ENCODE results near the gene HCN2.

Gene HCN2

DNA sequence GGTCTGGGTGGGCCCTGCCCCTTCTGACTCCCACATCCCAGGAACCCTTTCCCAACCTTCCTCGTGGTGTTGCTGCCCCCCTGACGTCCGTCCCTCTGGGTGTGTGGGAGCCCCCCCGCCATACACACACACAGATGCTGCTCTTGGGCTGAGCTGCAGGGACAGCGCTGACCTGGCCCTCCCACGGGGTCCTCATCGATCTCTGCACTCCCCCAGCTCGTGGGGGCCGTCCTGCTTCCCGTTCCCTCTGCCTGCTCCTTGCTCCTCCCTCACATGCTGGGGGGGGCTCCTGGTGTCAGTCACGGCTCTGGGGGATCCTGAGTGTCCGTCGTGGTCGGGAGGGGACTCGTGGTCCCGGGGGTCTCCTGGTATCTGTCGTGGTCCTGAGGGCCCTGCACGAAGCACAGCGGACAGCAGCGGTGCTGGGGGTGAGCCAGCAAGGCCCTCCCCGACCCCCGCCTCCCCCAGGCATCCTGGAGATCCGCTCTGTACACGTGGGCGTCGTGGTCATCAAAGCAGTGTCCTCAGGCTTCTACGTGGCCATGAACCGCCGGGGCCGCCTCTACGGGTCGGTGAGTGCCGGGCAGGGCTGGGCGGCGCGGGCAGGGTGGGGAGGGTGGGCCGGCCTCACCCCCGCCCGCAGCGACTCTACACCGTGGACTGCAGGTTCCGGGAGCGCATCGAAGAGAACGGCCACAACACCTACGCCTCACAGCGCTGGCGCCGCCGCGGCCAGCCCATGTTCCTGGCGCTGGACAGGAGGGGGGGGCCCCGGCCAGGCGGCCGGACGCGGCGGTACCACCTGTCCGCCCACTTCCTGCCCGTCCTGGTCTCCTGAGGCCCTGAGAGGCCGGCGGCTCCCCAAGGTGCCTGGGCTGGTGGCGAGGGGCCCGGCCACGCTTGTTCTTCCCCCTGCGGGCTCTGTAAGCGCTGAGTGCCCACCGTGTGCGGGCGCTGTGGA is 53.4 kb downstream of the HCN2 start:
- no peak for DNase-seq

DNA sequence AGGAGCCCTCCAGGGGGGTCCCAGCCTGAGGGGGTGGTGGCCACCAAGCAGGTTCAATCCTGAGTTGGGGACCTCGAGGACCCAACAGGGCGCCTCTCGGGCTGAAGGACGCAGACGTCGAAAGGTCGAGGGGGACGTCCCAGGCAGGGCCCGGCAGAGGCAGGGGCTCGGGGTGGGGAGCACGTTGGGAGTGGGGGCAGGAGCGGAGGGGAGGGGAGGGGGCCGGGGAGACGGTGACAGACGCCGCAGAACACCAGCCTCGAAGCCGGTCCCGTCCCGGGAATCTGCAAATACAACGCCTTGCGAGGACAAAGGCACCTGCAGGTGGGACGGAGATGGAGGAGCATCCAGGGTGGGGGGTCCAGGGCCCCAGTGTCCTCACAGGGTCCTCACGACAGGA is 54.1 kb downstream of the HCN2 start:
- no peak for DNase-seq

DNA sequence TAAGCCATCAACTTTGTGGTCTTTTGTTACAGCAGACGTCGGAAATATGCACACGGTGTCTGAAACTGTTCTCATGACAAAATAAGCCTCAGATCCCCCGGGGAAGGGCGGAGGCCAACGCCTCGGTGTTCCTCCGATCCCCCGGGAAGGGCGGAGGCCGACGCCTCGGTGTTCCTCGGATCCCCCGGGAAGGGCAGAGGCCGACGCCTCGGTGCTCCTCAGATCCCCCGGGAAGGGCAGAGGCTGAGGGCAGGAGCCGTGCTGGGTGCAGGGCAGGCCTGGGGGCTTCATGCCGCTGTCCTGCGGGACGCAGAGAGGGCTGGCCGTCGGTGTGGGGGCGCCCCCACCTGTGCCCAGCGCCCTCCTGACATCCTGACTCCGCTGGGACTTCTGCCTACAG is 54.7 kb downstream of the HCN2 start:
- no peak for DNase-seq

DNA sequence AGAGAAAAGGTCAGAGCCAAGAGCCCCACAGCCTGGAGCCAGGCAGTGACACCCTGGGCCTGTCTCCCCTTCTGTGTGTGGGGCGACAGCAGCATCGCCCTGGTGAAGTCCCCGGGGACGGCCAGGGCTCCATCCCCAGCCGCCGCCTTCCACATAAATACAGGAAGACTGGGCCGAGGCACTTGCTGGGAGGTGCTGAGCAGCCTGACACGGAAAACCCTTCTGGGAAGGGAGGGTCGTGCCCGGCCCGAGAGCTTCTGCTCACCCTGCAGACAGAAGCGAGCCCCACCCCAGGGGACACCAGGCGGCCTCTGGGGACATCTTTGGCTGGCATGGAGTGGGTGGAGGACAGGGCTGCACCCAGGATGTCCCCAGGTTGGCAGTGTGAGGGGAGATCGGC is 55.1 kb downstream of the HCN2 start:
- no peak for DNase-seq

DNA sequence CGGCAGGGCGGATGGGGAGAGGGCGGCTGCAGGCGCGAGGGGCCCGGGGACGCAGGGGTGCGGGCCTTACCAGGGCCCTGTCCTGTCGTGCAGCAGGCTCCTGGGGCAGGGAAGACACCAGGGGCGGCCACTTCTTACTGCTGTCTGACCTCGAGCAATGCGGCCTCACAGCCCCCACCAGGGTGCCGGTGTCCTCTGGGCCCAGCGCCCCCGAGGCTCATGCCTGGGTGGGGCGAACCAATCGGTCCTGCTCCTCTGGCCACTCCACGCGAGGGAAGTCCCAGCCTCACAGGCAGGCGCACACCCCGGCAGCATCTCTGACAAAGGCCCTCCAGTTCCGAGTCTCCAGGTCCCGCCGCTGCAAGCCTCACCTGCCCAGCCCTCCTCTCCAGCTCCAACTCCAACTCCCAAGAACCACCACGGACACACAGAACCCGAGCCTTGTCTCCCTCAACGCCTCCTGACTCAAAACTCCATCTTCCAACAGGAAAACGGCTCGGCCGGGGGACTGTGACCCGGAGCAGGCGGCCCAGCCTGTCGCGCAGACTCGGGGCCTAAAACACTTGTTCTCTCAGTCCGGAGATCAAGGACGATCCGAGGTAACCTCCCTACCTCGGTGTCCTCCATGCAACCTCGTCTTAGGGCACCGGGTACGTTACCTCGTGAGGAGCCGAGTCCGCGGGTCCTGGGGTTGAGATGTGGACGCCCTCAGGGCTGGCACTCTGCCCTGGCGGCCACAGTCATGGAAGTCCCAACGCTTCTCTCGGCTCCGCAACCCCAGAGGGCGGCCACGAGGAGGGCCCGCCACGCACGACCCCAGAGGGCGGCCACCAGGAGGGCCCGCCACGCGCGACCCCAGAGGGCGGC is 56.5 kb downstream of the HCN2 start:
- DNase-seq, result no peak

DNA sequence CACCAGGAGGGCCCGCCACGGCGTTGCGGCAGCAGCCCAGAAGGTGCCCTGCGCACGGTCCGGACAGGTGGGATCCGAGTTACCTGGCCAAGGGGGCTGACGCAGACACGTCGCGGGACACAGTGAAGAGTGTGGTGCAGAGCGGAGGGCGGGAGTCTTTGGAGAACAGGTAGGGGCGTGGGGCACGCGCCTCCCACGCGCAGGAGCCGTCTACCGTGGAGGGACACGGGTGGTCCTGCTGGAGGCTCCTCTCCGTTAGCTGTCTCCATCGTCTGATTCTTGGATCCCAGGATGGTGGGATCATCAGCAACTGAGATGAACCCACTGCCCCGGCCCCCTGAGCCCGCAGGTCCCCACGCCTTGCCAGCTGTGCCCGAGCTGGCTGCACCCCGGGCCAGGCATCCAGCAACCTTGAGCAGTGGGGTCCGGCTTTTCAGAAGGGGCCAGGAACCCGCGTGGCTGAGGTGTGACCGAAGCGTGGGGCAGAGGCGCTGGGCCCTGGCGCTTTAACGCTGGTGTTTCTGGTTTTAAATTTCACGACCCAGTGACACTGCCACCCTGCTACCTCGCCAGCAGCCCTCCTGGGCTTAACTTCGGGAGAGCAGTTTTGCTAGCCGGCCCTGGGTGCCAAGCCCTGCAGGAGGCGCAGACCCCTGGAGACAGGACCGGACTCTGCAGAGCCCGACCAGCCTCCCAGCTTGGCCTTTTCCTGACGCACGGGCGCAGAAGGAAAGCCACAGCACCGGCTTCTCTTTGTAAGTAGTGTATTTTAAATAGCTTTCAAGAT is 57.3 kb downstream of the HCN2 start:
- DNase-seq, result no peak

DNA sequence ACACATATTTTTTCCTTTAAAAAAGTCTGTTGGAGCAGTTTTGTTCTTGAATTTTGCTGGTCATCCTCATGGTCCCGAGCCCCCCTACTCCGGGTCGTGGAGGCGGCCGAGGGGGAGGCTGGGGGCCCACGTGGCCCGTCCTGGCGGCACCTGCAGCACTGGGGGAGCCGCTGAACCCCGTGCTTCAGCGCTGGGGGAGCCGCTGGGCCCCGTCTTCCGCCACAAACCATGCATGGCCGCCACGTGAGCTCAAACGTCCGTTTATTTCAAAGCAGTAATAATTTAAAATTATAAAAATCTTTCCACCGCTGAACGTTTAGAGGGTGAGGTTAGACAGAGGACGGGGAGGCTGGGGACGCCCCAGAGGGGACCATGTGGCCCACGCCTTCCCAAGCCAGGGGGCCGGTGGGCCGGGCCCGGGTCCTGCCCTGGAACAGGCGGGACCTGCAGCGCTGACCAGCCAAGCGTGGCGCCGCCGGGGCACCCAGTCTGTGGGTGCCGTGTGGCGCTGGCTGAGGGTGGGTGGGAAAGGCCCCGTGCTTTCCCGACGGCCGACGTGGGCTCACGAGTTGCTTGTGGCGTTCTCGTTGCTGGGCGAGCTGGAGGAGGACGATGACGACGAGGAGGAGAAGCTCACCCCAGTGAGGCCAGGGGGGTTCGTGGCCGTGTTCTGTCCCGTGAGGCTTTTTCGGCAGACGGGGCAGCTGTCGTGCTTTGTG is 58.0 kb downstream of the HCN2 start:
- no peak for DNase-seq

DNA sequence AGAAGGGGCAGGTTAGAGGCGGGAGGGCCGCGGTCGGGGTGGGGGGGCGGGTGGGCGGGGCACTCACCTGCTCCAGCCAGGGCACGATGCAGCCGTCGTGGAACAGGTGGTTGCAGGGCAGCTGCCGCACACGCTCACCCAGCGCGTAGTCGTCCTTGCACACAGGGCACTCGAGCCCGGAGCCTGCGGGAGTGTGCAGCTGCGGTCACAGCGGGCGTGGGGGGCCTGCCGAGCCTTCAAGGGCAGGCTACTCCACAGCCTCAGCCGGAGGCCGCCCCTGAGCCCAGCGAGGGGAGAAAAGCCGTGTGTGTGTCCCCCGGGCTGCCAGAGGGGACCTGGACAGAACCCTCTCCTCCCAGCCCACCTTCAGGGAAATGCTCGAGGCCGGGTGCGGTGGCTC is 58.6 kb downstream of the HCN2 start:
- DNase-seq, result no peak

DNA sequence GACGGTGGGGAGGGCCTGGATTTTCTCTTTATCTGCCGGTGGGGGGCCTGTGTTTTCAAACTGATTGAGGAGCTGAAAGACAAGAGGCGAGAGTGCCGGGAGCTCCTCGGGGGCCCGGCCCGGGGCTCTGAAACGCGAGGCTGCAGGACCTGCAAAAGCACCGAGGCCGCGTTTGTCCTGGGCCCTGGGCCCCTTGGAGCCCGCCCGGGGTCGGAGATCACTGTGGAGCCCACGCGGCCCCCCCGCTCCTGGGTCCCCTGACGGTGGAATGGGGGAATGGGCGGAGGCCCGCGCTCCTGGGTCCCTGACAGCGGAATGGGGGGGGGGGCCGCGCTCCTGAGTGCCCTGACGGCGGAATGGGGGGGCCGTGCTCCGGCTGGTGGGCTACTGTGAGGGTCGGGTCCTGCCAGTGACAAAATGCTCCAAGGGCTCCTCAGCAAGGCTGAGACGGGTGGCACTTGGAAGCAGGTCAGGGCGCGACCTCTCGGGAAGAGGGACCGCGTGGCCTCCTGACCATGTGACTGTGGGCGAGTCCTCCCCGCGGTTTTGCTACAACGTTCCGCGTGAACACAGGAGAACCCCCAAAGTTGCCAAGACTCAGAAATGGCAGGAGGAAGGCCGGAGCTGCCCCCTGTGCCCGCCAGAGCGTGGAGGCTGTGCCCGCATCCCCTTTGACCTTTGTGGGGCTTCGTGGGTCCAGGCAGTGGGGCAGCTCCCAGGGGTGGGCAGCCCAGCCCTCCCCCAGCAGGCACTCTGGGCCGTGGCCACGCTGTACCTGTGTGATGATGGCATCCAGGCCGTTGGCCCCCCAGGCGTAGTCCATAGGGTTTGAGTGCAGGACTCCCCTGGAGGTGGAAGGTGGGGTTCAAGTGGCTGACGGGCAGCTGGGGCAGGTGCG is 59.5 kb downstream of the HCN2 start:
- no peak for DNase-seq

DNA sequence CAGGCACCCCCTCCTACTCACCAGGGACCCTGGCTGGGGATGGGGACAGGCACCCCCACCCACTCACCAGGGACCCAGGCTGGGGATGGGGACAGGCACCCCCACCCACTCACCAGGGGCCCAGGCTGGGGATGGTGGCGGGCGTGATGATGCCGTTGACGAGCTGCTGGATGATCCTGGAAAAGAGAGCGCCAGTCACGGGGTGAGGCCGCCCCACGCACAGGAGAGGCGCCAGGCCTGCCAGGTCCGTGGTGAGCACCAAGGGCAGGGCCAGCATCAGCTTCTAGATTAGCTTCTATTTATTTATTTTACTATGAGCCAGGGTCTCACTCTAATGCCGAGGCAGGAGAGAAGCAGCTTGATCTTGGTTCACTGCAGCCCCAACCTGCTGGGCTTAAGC is 60.4 kb downstream of the HCN2 start:
- no peak for DNase-seq

DNA sequence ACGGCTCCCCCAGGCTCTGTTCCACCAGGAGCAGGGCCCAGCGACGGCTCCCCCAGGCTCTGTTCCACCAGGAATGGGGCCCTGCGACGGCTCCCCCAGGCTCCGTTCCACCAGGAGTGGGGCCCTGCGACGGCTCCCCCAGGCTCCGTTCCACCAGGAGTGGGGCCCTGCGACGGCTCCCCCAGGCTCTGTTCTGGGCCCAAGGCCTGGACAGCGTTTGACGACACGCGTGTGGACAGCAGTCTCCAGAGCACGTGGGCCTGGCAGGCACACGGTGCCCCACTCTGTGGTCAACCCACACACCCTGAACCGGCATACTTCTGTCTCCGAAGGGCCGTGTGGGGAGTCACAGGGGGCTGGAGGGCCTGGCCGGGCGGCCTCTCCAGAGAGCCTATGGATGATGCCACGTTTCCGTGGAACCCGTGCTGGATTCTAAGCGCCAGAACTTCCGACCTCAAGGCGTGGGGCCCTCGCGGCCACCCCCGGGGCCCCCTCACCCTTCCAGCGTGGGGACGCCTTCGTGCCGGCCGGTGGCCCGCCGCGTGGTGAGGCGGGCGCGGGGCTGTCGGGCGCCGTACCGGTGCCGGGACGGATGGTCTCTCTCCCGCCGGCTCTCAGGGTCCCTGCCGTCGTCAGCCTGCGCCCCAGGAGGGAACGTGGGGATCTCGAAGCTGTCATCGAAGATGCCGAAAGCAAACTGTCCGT is 61.6 kb downstream of the HCN2 start:
- no peak for DNase-seq

DNA sequence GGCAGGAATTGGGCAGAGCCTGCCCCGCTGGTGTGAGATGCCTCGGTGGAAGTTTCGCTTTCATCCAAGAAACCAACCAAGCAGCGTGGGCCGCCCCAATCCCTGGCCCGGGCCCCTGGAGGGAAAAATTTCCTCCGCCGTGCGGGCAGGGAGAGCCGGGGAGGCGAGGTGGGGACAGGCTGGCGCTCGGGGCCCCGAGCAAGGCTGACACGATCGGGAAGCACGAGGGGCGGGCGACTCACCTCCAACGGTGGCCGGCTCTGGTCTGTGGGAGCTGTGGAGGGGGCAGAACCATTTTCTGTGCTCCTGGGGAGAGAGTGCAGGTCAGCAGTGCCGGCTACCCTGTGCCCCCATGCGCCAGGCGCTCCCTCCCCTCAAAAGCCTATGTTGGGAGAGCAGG is 62.3 kb downstream of the HCN2 start:
- DNase-seq, result no peak

DNA sequence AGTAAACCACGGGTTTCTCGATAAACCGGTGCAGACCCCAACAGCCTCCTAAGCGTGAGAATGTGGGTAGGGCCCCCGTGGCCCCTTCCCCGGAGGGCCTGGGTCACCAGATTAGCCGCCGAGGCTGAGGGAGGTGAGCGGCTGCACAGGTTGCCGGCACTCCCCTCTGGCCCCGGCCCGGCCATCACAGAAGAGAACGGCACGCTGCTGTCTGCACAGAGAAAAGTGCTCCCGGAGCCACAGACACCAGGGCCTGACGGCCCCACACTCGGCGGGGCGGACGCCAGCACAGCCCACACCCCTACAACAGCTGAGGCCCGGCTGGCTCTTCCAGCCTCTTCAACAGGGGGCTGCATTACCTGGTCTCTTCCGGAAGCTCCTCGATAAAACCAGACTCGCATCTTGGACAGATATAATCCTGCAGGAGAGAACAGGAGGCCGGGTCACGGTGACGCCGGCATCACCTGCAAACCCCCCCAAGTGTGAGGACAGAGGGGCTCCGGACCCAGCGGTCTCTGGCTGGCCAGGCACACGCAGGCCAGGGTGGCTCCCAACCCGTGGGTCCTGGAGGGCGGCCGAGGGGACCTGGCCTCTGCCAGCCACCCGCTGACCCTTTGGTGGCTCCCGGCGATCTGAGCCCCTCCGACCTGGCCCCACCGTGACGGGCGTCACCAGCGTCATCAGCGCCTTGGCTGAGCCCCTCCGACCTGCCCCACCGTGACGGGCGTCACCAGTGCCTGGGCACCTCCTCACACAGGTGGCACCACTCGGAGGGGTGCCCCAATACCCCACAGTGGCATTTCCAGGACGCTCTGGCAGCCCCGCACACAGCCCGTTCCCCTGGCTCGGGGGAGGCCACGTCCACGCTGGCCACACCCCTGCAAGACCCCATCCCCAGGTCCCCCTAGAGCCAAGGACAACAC is 63.0 kb downstream of the HCN2 start:
- no peak for DNase-seq

DNA sequence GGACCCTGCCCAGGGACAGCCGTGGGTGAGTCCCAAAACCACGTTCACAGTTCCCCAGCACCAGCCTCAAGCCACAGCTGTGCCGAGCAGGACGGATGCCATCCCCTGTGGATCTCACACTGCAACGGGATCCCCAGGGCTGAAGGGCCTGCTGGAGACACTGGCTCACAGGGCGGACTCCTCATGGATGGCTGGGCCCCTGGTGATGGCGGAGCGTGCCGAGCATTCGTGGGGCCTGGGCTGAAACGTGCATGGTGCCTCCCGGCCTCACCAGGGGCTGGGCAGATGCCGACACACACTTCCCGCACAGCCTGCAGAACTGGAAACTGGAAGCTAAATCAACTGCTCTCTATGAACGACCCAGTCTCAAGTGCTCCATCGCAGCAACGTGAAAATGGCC is 63.7 kb downstream of the HCN2 start:
- DNase-seq, result no peak

DNA sequence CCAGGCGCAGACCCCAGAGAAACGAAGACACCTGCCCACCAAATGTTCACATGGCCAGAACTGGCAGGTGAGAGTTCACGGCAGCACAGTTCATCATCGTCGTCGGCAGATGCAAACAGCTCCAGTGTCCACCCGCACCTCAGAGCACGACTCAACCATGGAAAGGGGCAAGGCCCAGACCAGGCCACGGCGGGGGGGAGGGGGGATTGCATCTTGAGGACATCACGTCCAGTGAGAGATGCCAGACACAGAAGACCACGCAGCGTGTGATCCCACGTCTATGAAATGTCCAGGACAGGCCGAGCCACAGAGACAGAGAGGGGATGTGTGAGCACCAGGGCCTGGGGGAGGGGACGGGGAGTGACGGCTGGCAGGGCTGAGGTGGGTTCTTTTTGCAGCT is 66.0 kb downstream of the HCN2 start:
- no peak for DNase-seq

DNA sequence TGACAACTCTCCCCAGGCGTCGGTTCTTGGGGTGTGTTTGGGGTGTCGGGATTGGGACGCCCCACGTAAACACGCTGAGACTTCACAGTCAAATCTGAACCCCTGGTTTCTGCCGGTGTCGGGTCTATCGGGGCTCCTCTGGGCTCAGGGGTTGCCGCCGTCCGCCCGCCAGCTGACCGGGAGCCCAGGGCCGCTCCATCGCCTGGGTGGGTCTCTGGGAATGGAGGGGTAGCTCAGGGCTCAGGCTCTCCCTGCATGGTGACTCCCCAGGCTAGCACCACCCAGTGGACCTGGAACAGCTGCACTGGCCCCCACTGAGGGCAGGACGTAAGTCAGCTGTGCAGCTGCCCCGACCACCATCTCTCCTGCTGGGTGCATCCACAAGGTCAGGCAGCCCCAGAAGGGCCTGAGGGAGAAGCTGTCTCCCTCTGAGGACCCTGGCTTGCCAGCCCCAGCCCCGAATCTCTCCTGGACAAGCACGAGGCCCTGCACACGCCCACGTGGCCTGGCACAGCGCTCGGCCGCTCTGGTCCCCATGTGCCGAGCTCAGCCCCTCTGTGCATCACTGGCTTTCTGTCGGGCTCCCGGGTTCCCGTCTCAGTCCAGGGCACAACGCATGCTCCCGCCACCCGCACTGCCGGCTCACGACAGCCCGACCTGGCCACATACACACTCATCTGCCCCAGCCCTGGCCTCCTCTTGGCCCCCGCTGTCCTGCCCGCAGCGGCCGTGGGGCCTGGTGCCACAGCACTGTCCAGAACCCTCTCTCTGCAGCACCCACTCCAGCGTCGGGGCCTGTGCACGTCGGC is 67.3 kb downstream of the HCN2 start:
- DNase-seq, result no peak

DNA sequence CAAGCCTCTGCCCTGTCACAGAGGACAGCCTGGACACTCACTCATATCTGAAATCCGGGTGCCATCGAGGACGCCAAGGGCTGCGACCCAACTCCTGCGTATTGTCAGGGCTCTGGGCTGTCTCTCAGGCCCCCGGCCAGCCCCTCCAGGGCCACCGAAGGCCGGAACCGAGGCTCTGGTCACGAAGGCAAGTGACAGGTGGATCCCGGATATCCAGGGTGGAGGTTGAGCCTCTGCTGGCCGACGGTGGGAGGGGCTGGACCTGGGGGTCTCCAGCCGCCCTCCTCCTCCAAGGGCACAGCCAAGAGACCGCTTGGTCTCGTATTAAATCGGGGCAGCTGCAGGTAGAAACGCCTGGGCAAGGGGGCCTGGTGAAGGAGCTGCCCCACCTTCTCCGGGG is 67.9 kb downstream of the HCN2 start:
- DNase-seq, result no peak

DNA sequence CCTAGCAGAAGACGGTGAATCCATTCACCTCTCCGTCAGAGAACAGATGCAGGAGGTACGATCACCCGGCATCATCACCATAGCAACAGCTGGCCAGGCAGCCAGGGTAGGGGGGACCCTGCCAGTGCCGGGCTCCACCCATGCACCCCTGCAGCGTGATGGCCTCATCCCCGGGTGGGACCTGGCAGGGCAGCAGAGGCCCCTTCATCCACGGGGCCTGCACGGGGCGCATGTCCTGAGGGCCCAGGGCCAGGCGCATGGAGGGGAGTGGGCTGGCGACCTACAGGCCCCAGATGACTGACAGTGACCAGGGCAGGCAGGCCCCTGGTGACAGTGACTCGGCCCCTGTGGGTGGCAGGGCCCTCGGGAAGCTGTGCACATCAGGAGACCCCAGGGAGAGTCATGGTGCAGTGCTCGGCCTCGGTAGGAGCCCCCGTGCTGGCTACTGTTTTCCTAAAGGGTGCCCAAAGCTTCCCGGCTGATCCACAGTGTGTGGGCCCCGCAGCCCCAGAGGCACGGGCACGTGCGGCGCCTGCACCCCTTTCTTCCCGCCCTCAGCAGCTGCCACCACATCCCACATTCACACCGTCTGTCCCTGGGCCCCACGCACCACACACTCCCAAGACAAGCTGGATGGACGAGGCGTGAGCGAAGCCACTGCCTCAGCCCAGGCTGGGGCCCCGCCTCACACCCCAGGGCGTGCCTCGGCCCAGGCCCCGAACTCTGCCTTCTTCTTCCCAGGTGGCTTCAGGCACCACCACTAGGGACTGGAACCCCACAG is 68.6 kb downstream of the HCN2 start:
- no peak for DNase-seq
